ENCODE results near the gene CACNA1G. TPM values are rescaled to one million over a fixed set of nuclear protein-coding genes. Genes with fewer than 3 reads are reported as not detected.
A peak's percentile ranks its signal among the peaks of the same experiment; 100 is the strongest.

CACNA1G gene
- polyA plus RNA-seq, 3 donors from 2014 or later = not detected

DNA sequence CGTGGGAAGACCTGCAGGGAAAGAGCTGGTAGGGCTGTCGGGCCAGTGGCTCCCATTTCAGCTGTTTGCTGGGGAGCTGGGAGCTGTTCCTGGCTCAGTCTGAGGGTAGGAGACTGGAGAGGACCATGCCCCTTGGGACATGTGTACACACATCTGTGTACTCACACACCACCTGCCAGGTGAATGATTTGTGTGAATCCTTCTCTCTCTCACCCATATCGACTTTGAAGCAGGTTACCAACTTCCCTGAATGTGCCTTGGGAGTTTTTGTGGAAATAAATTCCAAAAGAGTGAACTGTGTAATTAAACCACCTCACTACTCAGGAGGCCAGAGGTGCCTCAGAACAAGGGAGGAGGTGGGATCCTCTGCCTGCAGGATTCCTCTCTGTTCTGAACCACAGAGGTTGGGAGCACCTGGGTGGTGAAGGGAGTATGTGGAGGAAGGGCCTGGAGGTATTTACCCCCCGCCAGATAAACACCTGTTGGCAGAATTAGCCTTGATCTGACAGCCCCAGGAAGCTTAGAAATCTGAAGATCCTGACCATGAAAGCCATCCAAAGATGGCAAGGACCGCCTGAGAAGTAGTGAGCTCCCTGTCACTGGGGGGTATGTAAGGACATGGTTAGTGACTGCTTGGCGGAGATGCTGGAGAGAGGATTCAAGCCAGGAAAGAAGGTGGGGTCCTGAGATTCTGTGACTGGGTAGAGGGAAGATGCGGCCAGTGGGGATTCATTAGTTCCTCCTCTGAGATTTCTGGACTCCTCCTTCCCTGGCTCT lies 77.5 kb downstream of the CACNA1G start:
- Mint-ChIP-seq H3K27ac (no peak overlapping the region), H3K9me3 (peaks cover 0 to 3% (median 0%) of the 10 kb centered on the region in 6 donors), H3K27me3 (ENCODE audit: low read depth in 3 of 3) (peaks cover 5 to 14% (median 7%) of the 10 kb centered on the region in 3 donors), H3K4me1 (no peaks in the 10 kb centered on the region), H3K4me3 (no peak overlapping the region), H3K36me3 (no peaks in the 10 kb centered on the region)
- no peak for DNase-seq

DNA sequence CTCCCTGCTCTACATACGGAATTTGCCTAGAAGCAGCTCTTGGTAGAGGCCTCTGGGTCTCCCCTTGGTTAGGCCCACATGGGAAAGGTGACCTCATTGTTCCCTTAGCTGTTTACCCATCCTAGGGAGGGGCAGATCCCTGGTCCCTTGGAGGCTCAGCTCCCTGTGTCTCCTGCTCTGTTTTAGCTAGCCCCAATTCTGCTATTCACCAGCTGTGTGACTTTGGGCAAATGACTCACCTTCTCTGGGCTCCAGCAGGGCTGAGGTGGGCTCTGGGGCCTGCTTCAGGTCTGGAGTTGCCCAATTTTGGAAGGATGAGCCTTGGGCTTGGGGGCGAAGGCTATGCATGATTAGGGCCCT lies 78.1 kb downstream of the CACNA1G start:
- H3K27ac Mint-ChIP-seq = no peak overlapping the region
- H3K9me3 Mint-ChIP-seq = peaks cover 0 to 3% (median 0%) of the 10 kb centered on the region in 6 donors
- no peaks in the 10 kb centered on the region for H3K4me1 Mint-ChIP-seq
- H3K4me3 Mint-ChIP-seq = no peak overlapping the region
- H3K36me3 Mint-ChIP-seq = no peaks in the 10 kb centered on the region
- peaks cover 3 to 11% (median 6%) of the 10 kb centered on the region in 3 donors for H3K27me3 Mint-ChIP-seq (ENCODE audit: low read depth in 3 of 3)
- no peak for DNase-seq

DNA sequence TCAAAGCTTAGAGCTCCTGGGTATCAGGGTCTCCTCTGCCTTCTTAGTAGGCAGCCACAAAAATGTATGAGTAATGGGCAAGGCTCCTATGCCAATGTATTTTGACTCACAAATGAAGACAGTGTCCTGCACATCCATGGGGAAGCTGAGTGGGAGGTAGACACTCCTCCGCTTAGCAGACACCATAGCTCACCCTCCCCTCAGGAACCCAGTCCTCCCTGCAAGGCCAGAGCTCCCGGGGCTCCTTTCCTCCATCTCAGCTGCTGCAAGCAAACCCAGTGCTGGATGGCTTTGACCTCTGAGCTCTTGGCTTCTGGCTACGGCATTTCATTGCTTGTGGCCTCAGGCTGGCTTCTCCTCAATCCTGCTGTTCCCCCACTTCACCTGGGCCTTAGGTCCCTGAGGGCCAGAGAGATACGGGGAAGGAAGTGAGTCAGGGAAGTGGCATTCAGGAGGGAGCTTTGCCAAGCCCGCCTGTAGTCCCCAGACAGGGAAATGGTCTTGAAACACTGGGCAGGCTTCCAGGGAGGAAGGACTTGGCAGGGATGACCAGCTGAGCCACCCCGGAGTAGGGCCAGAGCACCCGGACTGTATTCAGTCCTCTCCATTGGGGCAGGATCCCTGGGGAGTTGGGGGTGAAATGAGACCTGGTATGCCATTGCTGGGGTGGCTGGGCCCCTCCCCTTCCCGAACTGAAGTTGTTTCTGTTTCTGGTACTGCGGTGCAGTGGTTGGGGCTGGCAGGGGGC lies 78.6 kb downstream of the CACNA1G start:
- peaks cover 0 to 10% (median 5%) of the 10 kb centered on the region in 3 donors for H3K27me3 Mint-ChIP-seq (ENCODE audit: low read depth in 3 of 3)
- H3K36me3 Mint-ChIP-seq = no peaks in the 10 kb centered on the region
- H3K4me3 Mint-ChIP-seq = no peak overlapping the region
- DNase-seq = no peak
- no peak overlapping the region for H3K27ac Mint-ChIP-seq
- no peaks in the 10 kb centered on the region for H3K4me1 Mint-ChIP-seq
- H3K9me3 Mint-ChIP-seq = peaks cover 0 to 3% (median 0%) of the 10 kb centered on the region in 6 donors

DNA sequence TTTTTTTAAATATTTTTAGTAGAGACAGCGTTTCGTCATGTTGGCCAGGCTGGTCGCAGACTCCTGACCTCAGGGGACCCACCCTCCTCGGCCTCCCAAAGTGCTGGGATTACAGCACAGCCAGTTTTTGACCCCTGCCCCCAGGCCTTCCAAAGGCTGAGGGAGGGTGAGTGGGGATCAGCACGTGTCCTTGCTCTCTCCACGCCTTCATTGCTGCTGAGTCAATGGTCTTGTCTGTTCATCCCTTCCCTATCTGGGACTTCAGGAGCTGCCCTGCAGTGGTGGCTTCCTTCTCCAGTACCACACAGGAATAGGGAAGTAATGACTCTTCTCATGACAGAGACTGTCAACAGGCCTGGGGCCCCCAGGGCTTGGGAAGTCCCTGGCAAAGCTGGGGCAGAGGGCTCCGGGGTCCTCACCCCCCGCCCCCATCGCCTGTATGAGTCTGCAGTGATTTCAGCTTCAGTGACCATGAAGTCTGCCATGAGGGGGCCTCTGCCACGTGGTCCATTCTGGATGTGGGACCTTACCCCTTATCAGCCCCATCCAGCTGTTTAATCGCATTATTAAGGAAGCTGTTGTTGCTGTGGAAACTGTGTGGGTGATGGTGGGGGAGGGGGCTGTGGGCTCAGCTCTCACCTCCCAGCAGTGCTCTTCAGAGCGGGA lies 80.3 kb downstream of the CACNA1G start:
- Mint-ChIP-seq H3K4me1 (no peaks in the 10 kb centered on the region), H3K27me3 (ENCODE audit: low read depth in 3 of 3) (peaks cover 3 to 9% (median 5%) of the 10 kb centered on the region in 3 donors), H3K36me3 (no peaks in the 10 kb centered on the region), H3K4me3 (no peak overlapping the region), H3K27ac (no peak overlapping the region), H3K9me3 (peaks cover 0 to 3% (median 0%) of the 10 kb centered on the region in 6 donors)
- DNase-seq = no peak

GRCh38 chr17:50641357-50641756 lies 80.8 kb downstream of the CACNA1G start:
- Mint-ChIP-seq H3K9me3 (peaks cover 0 to 3% (median 0%) of the 10 kb centered on the region in 6 donors), H3K4me3 (no peak overlapping the region), H3K36me3 (no peaks in the 10 kb centered on the region), H3K27ac (no peak overlapping the region), H3K4me1 (no peaks in the 10 kb centered on the region), H3K27me3 (ENCODE audit: low read depth in 3 of 3) (peaks cover 5 to 8% (median 6%) of the 10 kb centered on the region in 3 donors)
- no peak for DNase-seq

- Mint-ChIP-seq H3K4me1 (no peaks in the 10 kb centered on the region), H3K36me3 (no peaks in the 10 kb centered on the region), H3K4me3 (no peak overlapping the region), H3K27me3 (ENCODE audit: low read depth in 3 of 3) (peaks cover 6 to 9% (median 7%) of the 10 kb centered on the region in 3 donors), H3K27ac (no peak overlapping the region), H3K9me3 (peaks cover 0 to 3% (median 0%) of the 10 kb centered on the region in 6 donors)
- no peak for DNase-seq
Observed at GRCh38 chr17:50642071-50642721, 81.7 kb downstream of the CACNA1G start.

DNA sequence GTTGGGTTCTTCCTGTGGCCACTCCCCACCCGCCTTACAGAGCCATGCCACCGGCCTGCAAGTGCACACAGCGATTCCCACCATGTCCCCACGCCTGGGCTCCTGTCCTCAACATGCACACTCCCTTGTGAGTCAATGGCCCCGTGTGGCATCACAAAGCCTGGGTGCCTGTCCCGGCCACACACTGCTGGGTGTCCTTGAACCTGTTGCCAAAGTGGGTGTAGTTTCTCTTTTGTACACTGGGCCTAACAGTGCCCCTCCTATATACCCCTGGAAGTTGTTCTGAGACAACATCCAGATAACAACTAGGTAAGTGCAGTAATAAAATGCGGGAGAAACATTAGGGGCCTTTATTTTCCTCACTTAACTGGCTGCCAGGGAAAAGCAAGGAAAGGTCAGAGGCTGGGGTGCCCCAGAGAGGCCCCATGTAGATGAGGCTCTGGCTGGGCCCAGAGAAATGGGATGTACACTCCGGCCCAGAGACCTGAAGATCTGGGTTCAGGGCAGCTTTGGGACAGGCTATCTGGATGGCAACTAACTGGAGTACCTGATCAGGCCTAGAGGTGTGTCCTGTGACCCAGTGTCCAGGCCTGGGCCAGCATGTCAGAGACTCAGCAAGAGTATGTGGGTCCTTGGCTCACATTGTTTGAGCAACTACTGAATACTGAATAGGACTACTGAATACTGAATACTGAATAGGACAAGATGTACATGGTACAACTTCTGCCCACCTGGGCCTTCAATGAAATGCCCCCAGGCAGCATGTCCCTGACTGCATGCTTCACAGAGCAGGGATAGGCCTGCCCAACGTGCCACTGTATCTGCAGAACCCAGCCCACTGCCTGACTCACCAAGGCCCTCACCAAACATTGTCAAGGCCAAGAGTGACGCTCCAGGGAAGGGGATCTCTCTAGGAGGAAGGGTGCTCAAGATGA lies 82.5 kb downstream of the CACNA1G start:
- H3K9me3 Mint-ChIP-seq = peaks cover 0 to 3% (median 0%) of the 10 kb centered on the region in 6 donors
- DNase-seq = no peak
- no peak overlapping the region for H3K4me3 Mint-ChIP-seq

DNA sequence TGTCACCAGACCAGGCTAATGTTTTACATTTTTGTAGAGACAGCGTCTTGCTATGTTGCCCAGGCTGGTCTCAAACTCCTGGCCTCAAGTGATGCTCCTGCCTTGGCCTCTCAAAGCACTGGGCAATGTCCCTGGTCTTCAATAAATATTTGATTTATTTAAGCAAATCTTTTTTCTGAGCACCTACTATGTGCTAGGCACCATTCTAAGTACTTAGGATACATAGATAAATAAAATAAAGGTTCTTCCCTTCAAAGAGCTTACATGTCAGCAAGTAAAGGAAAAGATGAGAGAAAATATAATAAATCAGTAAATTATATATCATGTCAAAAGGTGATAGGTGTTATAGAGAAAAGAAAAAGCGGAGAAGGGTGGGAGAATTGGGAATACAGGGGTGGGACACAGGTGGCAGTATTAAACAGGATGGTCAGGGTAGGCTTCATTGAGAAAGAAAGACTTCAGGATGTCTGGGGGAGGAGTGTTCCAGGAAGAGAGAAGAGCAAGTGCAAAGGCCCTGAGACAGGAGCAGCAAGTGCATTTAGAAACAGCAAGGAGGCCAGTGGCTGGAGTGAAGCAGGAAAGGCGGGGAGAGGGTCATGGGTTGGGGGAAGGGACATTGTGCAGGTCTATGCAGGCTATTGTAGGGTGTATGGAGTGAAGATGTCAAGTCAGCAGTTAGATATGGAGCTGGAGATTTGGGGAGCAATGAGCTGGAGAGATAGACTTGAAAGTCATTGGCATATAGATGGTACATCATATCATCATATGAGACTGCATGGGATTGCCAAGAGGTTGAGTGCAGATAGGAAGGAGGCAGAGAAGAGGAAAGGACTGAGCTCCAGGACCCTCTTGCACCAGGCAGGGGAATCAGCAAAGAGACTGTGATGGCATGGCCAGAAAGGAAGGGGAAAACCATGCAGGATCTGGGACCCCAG lies 85.5 kb downstream of the CACNA1G start:
- Mint-ChIP-seq H3K9me3 (no peaks in the 10 kb centered on the region), H3K27me3 (ENCODE audit: low read depth in 3 of 3) (peaks cover 3 to 6% (median 4%) of the 10 kb centered on the region in 3 donors), H3K36me3 (no peaks in the 10 kb centered on the region), H3K4me3 (no peak overlapping the region), H3K27ac (peak overlapping the region in 1 of 6 donors; percentile 1), H3K4me1 (no peaks in the 10 kb centered on the region)
- DNase-seq = no peak

More for the DNA sequence above, 82.5 kb downstream of the CACNA1G start:
- Mint-ChIP-seq H3K27ac (no peak overlapping the region), H3K27me3 (ENCODE audit: low read depth in 3 of 3) (peaks cover 3 to 6% (median 6%) of the 10 kb centered on the region in 3 donors), H3K36me3 (no peaks in the 10 kb centered on the region), H3K4me1 (no peaks in the 10 kb centered on the region)

GRCh38 chr17:50647187-50647586 lies 86.7 kb downstream of the CACNA1G start:
- Mint-ChIP-seq H3K9me3 (no peaks in the 10 kb centered on the region), H3K4me1 (no peaks in the 10 kb centered on the region), H3K36me3 (no peaks in the 10 kb centered on the region), H3K27me3 (ENCODE audit: low read depth in 3 of 3) (peaks cover 3 to 6% (median 4%) of the 10 kb centered on the region in 3 donors), H3K4me3 (no peak overlapping the region), H3K27ac (no peak overlapping the region)
- DNase-seq = no peak

- H3K27ac Mint-ChIP-seq = no peak overlapping the region
Observed at GRCh38 chr17:50649042-50649908, 88.8 kb downstream of the CACNA1G start.

DNA sequence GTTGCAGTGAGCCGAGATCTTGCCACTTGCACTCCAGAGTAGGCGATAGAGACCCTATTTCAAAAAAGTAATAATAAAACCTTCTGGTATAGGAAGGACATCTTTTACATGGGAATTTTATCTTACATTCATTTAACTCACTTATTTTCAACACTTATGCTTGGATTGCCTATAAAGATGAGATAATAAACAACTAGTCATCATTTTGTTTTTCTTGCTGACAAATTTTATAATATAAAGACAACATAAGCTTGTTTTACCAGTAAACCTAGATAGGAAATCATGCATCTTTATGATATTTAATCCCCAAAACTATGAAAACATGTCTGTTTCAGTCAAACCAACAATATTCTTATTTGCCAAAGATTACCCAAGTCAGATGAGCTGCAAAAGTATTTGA lies 91.1 kb downstream of the CACNA1G start:
- Mint-ChIP-seq H3K27me3 (ENCODE audit: low read depth in 3 of 3) (no peaks in the 10 kb centered on the region), H3K4me1 (no peaks in the 10 kb centered on the region), H3K4me3 (no peak overlapping the region), H3K27ac (no peak overlapping the region), H3K36me3 (no peaks in the 10 kb centered on the region), H3K9me3 (no peaks in the 10 kb centered on the region)
- DNase-seq = no peak

More at GRCh38 chr17:50649042-50649908, 88.8 kb downstream of the CACNA1G start:
- no peaks in the 10 kb centered on the region for H3K9me3 Mint-ChIP-seq
- peaks cover 2 to 4% (median 3%) of the 10 kb centered on the region in 3 donors for H3K27me3 Mint-ChIP-seq (ENCODE audit: low read depth in 3 of 3)
- DNase-seq = no peak
- no peak overlapping the region for H3K4me3 Mint-ChIP-seq
- H3K4me1 Mint-ChIP-seq = no peaks in the 10 kb centered on the region
- no peaks in the 10 kb centered on the region for H3K36me3 Mint-ChIP-seq

All from immature natural killer cell (primary cell).